HG02588 (cell line): Measurements from ENCODE around the gene ANKS1A.
"Not testable (repeated sequence)": the region's sequence is repeated elsewhere in the genome, so short reads cannot be mapped to it uniquely, and the experiment has no call there.

Source experiments
- ATAC-seq: cut with Tn5 transposase; IDR thresholded peaks from one replicate; pipeline ENCODE4 v1.9.1; 2021; ENCODE audit warnings: mild to moderate bottlenecking, moderate library complexity; ENCODE audit not compliant: unreplicated experiment

Gene ANKS1A

GRCh38 chr6:34916348-34916967 is 27.4 kb downstream of the ANKS1A start:
- ATAC-seq: no peak

GRCh38 chr6:34917626-34918285 is 28.7 kb downstream of the ANKS1A start:
- ATAC-seq: no peak

- no peak for ATAC-seq
Observed at GRCh38 chr6:34919651-34920050, 30.6 kb downstream of the ANKS1A start.

- no peak for ATAC-seq
Observed at GRCh38 chr6:34920097-34920496, 31.0 kb downstream of the ANKS1A start.

GRCh38 chr6:34922177-34922663 is 33.2 kb downstream of the ANKS1A start:
- ATAC-seq: no peak

GRCh38 chr6:34924831-34925625 is 36.0 kb downstream of the ANKS1A start:
- ATAC-seq: no peak

GRCh38 chr6:34926655-34927054 is 37.6 kb downstream of the ANKS1A start:
- ATAC-seq: no peak

GRCh38 chr6:34928220-34928619 is 39.2 kb downstream of the ANKS1A start:
- ATAC-seq: no peak

GRCh38 chr6:34928695-34929094 is 39.6 kb downstream of the ANKS1A start:
- ATAC-seq: no peak

GRCh38 chr6:34929241-34929978 is 40.4 kb downstream of the ANKS1A start:
- ATAC-seq: no peak

GRCh38 chr6:34930221-34930620 is 41.2 kb downstream of the ANKS1A start:
- no peak for ATAC-seq

GRCh38 chr6:34932202-34932601 is 43.1 kb downstream of the ANKS1A start:
- not testable (repeated sequence) for ATAC-seq

GRCh38 chr6:34934516-34934915 is 45.5 kb downstream of the ANKS1A start:
- ATAC-seq: no peak

GRCh38 chr6:34938268-34938667 is 49.2 kb downstream of the ANKS1A start:
- no peak for ATAC-seq

GRCh38 chr6:34940030-34940434 is 51.0 kb downstream of the ANKS1A start:
- no peak for ATAC-seq

GRCh38 chr6:34941421-34941820 is 52.4 kb downstream of the ANKS1A start:
- no peak for ATAC-seq

- ATAC-seq: no peak
Observed at GRCh38 chr6:34945317-34945716, 56.3 kb downstream of the ANKS1A start.

GRCh38 chr6:34947561-34947960 is 58.5 kb downstream of the ANKS1A start:
- no peak for ATAC-seq

- no peak for ATAC-seq
Observed at GRCh38 chr6:34949636-34950035, 60.6 kb downstream of the ANKS1A start.

- ATAC-seq: no peak
Observed at GRCh38 chr6:34950849-34951248, 61.8 kb downstream of the ANKS1A start.

- no peak for ATAC-seq
Observed at GRCh38 chr6:34951731-34952130, 62.7 kb downstream of the ANKS1A start.
